ENCODE results near the gene IL36B.

DNA sequence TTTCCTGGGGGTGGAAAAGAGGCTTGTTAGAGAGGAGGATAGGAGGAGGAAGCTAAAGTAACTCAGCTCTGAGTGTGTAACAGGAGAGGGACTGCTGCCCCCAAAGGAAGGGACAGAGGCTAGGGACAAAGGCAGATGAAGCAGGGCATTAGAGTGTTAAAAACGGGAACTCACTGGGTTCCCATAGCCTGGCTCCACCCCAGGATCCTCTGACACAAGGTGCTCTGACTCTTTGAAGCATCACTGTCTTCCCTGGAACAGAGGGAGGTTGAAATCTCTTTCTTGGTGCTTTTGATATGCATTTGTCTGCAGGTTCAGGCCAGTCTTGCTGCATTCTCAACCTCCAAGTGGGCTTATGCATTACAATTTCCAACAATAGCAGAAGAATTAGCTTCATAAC is 24.6 kb downstream of the IL36B start:
- TF ChIP-seq, protein P1, sequence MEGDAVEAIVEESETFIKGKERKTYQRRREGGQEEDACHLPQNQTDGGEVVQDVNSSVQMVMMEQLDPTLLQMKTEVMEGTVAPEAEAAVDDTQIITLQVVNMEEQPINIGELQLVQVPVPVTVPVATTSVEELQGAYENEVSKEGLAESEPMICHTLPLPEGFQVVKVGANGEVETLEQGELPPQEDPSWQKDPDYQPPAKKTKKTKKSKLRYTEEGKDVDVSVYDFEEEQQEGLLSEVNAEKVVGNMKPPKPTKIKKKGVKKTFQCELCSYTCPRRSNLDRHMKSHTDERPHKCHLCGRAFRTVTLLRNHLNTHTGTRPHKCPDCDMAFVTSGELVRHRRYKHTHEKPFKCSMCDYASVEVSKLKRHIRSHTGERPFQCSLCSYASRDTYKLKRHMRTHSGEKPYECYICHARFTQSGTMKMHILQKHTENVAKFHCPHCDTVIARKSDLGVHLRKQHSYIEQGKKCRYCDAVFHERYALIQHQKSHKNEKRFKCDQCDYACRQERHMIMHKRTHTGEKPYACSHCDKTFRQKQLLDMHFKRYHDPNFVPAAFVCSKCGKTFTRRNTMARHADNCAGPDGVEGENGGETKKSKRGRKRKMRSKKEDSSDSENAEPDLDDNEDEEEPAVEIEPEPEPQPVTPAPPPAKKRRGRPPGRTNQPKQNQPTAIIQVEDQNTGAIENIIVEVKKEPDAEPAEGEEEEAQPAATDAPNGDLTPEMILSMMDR (IDR thresholded peaks at IDR 0.05) = no peak
- TF ChIP-seq EZH2 (IDR thresholded peaks at IDR 0.05; ENCODE audit: borderline replicate concordance, insufficient read depth, low read depth, low read length, poor library complexity, severe bottlenecking) = no peak
